Erythroblast (primary cell): ENCODE measurements around the gene FBXO10.

Experiments used
- DNase-seq, 2 experiments: peaks; one replicate each; lab custom pipeline; 2025; lab: John Stamatoyannopoulos, UW
- GATA1 ChIP-seq: IDR thresholded peaks from 2 replicates; pipeline ENCODE4 v1.6.1; 2011; ENCODE audit warnings: low read depth, mild to moderate bottlenecking, control low read depth, low read length, moderate library complexity
- POLR2A ChIP-seq: IDR thresholded peaks from 2 replicates; pipeline ENCODE4 v1.6.1; 2011; ENCODE audit warnings: mild to moderate bottlenecking, low read length

Gene FBXO10

DNA sequence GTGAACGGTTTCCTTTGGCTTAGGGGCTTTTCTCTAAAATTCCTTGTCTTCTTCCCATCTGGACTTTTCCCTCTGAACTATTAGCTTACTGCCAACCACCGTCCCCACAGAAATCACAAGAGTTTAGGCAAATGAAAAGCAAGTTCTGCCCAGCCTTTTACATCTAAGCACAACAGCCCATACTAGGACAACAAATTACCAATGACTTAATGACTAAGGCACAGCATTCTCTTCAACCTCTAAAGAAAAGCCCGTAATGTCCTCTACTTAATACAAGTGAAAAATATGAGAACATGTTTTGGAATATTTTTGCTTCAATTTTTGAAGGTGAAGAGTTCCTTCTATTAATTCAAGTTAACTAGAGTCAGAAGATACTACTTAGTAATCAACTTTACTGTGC is 112.2 kb downstream of the FBXO10 start:
- peak in 1 of 2 experiments; percentile 29 for DNase-seq
- no peak for TF ChIP-seq POLR2A
- TF ChIP-seq GATA1, result no peak
